Activated CD8-positive, alpha-beta T cell treated with anti-CD3 and anti-CD28 coated beads for 36 hours (primary cell): ENCODE data around the gene MTFMT. TPM values are rescaled to one million over a fixed set of nuclear protein-coding genes. Genes with fewer than 3 reads are reported as not detected.

Experiments used
- ATAC-seq: fragments of 200-7000 bp; cut with Tn5 transposase; one replicate; pipeline ENCODE4 v1.10.0; 2021; ENCODE audit warnings: mild to moderate bottlenecking, moderate library complexity
- CTCF ChIA-PET: fragments of 350-600 bp; sonication (Branson Sonifier 250); formaldehyde crosslinking; loops from one replicate; lab custom pipeline; 2021; ENCODE audit warnings: antibody characterized with exemption; lab: Charles Lee
- POLR2A ChIA-PET: fragments of 350-600 bp; sonication (Branson Sonifier 250); formaldehyde crosslinking; loops from one replicate; lab custom pipeline; 2021; ENCODE audit warnings: antibody characterized with exemption; lab: Charles Lee
- DNase-seq: peaks from one replicate; pipeline ENCODE4 v3.0.0-alpha.2; 2020
- H3K27ac Mint-ChIP-seq: one replicate; pipeline ENCODE4 v1.8.0; 2021; ENCODE audit warnings: mild to moderate bottlenecking, mixed read lengths
- H3K27me3 Mint-ChIP-seq: one replicate; pipeline ENCODE4 v1.8.0; 2021; ENCODE audit warnings: mixed read lengths
- H3K36me3 Mint-ChIP-seq: one replicate; pipeline ENCODE4 v1.8.0; 2021; ENCODE audit warnings: low read depth, mixed read lengths
- H3K4me1 Mint-ChIP-seq: one replicate; pipeline ENCODE4 v1.8.0; 2021; ENCODE audit warnings: low read depth, mixed read lengths
- H3K4me3 Mint-ChIP-seq: one replicate; pipeline ENCODE4 v1.8.0; 2021; ENCODE audit warnings: mild to moderate bottlenecking, moderate library complexity, mixed read lengths
- H3K9me3 Mint-ChIP-seq: one replicate; pipeline ENCODE4 v1.8.0; 2021; ENCODE audit warnings: mixed read lengths
- CTCF ChIP-seq: fragments of 200-600 bp; IDR thresholded peaks from one replicate; pipeline ENCODE4 v1.8.0; 2022; ENCODE audit warnings: antibody characterized with exemption, mild to moderate bottlenecking
- intact Hi-C: fragments of 100-400 bp; cut with micrococcal nuclease; formaldehyde crosslinking; loops from one replicate; pipeline ENCODE4 v1.10.0; 2022
- total RNA-seq, 2 experiments: library from RNA; stranded (reverse); gene quantifications; one replicate each; pipeline ENCODE4 v1.2.3, GENCODE V29; 2021

Gene MTFMT
- total RNA-seq, 2 experiments from 2014 or later = 19.7 to 21.0 TPM

DNA sequence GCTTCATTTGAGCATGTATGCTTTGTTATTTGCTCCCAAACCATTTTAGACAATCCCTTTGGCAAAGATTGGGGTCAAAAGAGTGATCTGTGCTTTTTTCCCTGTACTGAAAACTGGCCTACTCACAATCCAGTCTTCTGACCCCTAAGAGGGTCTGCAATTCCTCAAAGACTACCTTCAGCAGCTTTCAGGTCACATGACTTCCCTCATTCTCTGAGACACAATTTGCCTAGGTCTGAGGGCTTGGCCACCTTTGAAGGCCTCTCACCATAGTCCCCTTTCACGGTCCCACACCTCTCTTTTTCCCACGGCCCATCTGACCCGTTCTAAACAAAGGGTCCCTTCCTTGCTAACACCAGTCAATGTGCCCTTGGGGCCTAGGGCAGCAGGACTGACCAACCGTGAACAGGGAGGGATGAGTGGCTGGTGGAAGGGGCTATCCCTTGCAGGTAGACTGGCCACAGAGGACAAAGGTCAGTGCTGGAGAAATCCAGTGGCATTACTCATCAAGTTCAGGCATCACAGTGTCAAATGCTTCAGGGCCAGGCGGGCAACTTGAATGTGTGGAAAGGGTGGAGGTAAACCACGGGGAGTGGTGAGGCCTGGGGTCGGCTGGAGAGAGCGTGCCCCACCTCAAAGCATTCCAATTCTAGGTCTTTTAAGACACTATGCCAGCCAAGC, 27.6 kb upstream of the MTFMT start:
- ChIA-PET CTCF (interaction anchor here (0.9 to 6.4 kb wide), 5 partner anchors 12 to 44 kb away, joined by 3 to 37 read pairs (median 7); partner anchors contain the start of gene KBTBD13), POLR2A (interaction anchor here (1.1 kb wide), 1 partner anchor 248 kb away, joined by 3 read pairs; the partner anchor contains the start of gene RNU5B-1)
- TF ChIP-seq CTCF = no peak
- Mint-ChIP-seq H3K4me3 (no peak overlapping the region), H3K27ac (no peak overlapping the region), H3K36me3 (no peaks in the 10 kb centered on the region), H3K9me3 (peaks cover 3% of the 10 kb centered on the region), H3K27me3 (no peaks in the 10 kb centered on the region), H3K4me1 (no peaks in the 10 kb centered on the region)
- DNase-seq (no peak), ATAC-seq (no peak)
- intact Hi-C loops = no loop called here

DNA sequence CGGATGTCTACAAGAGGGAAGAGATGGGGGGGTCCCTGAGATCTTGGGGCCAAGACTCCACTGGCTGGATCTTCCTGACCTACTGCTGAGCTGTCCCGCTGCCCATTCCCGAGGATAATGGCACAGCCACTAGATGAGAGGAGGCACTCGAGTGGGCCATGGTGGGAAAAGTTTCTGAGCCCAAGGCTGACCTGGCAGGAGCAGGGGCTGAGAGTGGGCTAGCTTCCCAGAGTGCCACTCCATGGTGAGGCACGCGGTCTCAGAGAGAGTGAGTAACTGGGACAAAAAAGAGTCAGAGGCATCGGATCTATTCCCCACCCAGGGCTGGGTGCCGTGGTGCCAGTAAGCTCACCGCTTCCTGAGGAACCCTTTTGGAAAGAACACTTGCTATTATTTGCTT, 26.7 kb upstream of the MTFMT start:
- CTCF ChIA-PET = interaction anchor here (0.5 to 6.4 kb wide), 12 partner anchors 13 to 329 kb away, joined by 3 to 37 read pairs (median 5); partner anchors contain the start of gene KBTBD13
- Mint-ChIP-seq H3K9me3 (peaks cover 3% of the 10 kb centered on the region), H3K27ac (no peak overlapping the region), H3K4me1 (no peaks in the 10 kb centered on the region), H3K27me3 (no peaks in the 10 kb centered on the region), H3K4me3 (no peak overlapping the region), H3K36me3 (no peaks in the 10 kb centered on the region)
- intact Hi-C loops = no loop called here
- TF ChIP-seq CTCF = no peak
- DNase-seq = no peak
- ATAC-seq = no peak
- POLR2A ChIA-PET = interaction anchor here (1.1 kb wide), 1 partner anchor 249 kb away, joined by 3 read pairs; the partner anchor contains the start of gene RNU5B-1

DNA sequence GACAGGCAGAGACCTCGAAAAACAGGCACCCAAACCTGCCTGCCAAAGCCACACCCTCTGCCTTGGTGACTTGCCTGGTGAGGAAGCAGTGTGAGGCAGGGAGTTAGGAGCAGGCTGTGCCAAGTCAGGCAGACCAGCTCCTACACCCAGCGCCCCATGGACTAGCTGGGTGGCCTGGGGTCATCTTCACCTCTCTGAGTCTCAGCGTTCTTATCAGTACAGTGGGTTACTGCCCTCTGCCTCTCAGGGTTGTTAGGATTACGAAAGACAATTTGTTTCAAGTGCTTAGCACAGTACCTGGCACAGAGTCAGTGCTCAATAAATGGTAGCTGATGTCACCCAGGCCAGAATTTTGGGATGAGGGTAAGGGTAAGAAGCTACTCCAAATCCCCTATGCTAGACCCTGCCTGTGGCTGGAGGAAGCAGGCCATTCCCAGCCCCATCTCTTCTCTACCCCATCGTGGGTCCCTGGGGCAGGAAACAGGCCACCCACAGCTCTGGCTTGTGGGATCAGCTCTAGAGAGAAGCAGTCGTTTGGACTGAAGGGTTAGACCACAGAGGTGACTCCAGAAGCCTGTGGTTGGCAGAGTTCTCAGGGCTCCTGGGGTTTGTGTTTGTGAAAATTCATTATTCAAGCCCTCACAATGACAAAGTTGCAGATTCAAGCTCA, 25.9 kb upstream of the MTFMT start:
- Mint-ChIP-seq H3K27me3 (no peaks in the 10 kb centered on the region), H3K9me3 (peaks cover 3% of the 10 kb centered on the region), H3K27ac (no peak overlapping the region), H3K4me3 (no peak overlapping the region), H3K36me3 (no peaks in the 10 kb centered on the region), H3K4me1 (peaks cover 1% of the 10 kb centered on the region)
- intact Hi-C loops = no loop called here
- DNase-seq = no peak
- ATAC-seq = no peak
- ChIA-PET POLR2A (interaction anchor here (0.5 to 1.0 kb wide), 2 partner anchors 249 to 917 kb away, joined by 3 to 5 read pairs; partner anchors contain the start of gene RNU5B-1), CTCF (interaction anchor here (0.5 to 6.4 kb wide), 20 partner anchors 9 to 330 kb away, joined by 3 to 37 read pairs (median 5); partner anchors contain the start of genes KBTBD13 and RASL12)
- no peak for TF ChIP-seq CTCF

GRCh38 chr15:65054333-65055200, 25.1 kb upstream of the MTFMT start:
- Mint-ChIP-seq H3K36me3 (no peaks in the 10 kb centered on the region), H3K4me1 (peaks cover 9% of the 10 kb centered on the region), H3K27ac (no peak overlapping the region), H3K27me3 (no peaks in the 10 kb centered on the region), H3K9me3 (no peaks in the 10 kb centered on the region), H3K4me3 (no peak overlapping the region)
- ChIA-PET CTCF (interaction anchor here (0.6 to 6.4 kb wide), 19 partner anchors 9 to 330 kb away, joined by 3 to 37 read pairs (median 7); partner anchors contain the start of genes KBTBD13 and RASL12), POLR2A (interaction anchor here (0.5 to 1.0 kb wide), 3 partner anchors 49 to 917 kb away, joined by 3 to 5 read pairs (median 3); partner anchors contain the start of gene RNU5B-1)
- TF ChIP-seq CTCF = peak; percentile 75
- ATAC-seq = peak; percentile 74
- intact Hi-C loops = no loop called here
- peak; percentile 77 for DNase-seq
